ENCODE measurements around the gene RALGPS1.

The RALGPS1 gene

GRCh38 chr9:127213859-127214258 is 299.3 kb downstream of the RALGPS1 start:
- TF ChIP-seq ZNF692 (tag by site-specific recombination; IDR thresholded peaks at IDR 0.05) (no peak), TCF7L2 (IDR thresholded peaks at IDR 0.05; ENCODE audit: borderline replicate concordance, low read depth, low read length) (no peak), ZSCAN5A (tag by site-specific recombination; IDR thresholded peaks at IDR 0.05) (no peak), ZNF311 (tag by site-specific recombination; IDR thresholded peaks at IDR 0.05; ENCODE audit: borderline replicate concordance) (no peak), GLIS1 (tag by site-specific recombination; IDR thresholded peaks at IDR 0.05) (no peak), ZNF112 (tag by site-specific recombination; IDR thresholded peaks at IDR 0.05) (no peak), ZFP3 (tag by site-specific recombination; IDR thresholded peaks at IDR 0.05; ENCODE audit: low read depth) (no peak), SALL2 (tag by site-specific recombination; IDR thresholded peaks at IDR 0.05; ENCODE audit: borderline replicate concordance) (no peak)
- no peaks in the 10 kb centered on the region for H3K4me1 ChIP-seq (ENCODE audit: control insufficient read depth, insufficient read depth, low read length)
- POLR2A ChIA-PET, result interaction anchor here (1.0 to 1.5 kb wide), 7 partner anchors 9 to 238 kb away, joined by 3 to 12 read pairs (median 3); partner anchors contain the start of genes LRSAM1, RPL12 and SLC2A8
- CTCF ChIA-PET, result interaction anchor here (0.6 to 2.9 kb wide), 20 partner anchors 9 to 707 kb away, joined by 3 to 16 read pairs (median 4); partner anchors contain the start of genes SLC2A8 and ZNF79
- no peaks in the 10 kb centered on the region for H3K9me3 ChIP-seq (ENCODE audit: control insufficient read depth, insufficient read depth, low read depth, low read length)
- no peaks in the 10 kb centered on the region for H3K36me3 ChIP-seq (ENCODE audit: control insufficient read depth in 2 of 2, insufficient read depth in 1 of 2, low read length in 2 of 2)
- H3K4me3 ChIP-seq (ENCODE audit: low read depth, low read length), result no peak overlapping the region
- H3K27ac ChIP-seq (ENCODE audit: extremely low read depth, low read depth, low read length), result no peak overlapping the region

GRCh38 chr9:127214421-127215267 is 300.1 kb downstream of the RALGPS1 start:
- ChIA-PET POLR2A (interaction anchor here (1.0 to 1.5 kb wide), 6 partner anchors 10 to 237 kb away, joined by 3 to 12 read pairs (median 3); partner anchors contain the start of genes LRSAM1, RPL12 and SLC2A8), CTCF (interaction anchor here (0.5 to 2.9 kb wide), 40 partner anchors 9 to 1671 kb away, joined by 3 to 16 read pairs (median 3); partner anchors contain the start of genes SLC2A8, TOR2A and ZNF79)
- no peaks in the 10 kb centered on the region for H3K9me3 ChIP-seq (ENCODE audit: control insufficient read depth, insufficient read depth, low read depth, low read length)
- TF ChIP-seq ZNF26 (tag by site-specific recombination; IDR thresholded peaks at IDR 0.05) (no peak), CTCF (tag by site-specific recombination; IDR thresholded peaks at IDR 0.05) (peak; percentile 32; the same call in 1 of the 2 replicates), SCRT1 (tag by site-specific recombination; IDR thresholded peaks at IDR 0.05; ENCODE audit: borderline replicate concordance) (no peak), ZNF654 (tag by site-specific recombination; IDR thresholded peaks at IDR 0.05; ENCODE audit: low read depth) (peak; percentile 54), ZSCAN5A (tag by site-specific recombination; IDR thresholded peaks at IDR 0.05) (no peak), SCRT2 (tag by site-specific recombination; IDR thresholded peaks at IDR 0.05) (peak; percentile 55; the same call in 1 of the 2 replicates)
- H3K36me3 ChIP-seq (ENCODE audit: control insufficient read depth in 2 of 2, insufficient read depth in 1 of 2, low read length in 2 of 2), result no peaks in the 10 kb centered on the region
- no peak overlapping the region for H3K4me3 ChIP-seq (ENCODE audit: low read depth, low read length)
- no peaks in the 10 kb centered on the region for H3K4me1 ChIP-seq (ENCODE audit: control insufficient read depth, insufficient read depth, low read length)
- H3K27ac ChIP-seq (ENCODE audit: extremely low read depth, low read depth, low read length), result no peak overlapping the region
